HG03558 (cell line): ENCODE measurements around the gene MIB2.

Experiments
- ATAC-seq: cut with Tn5 transposase; IDR thresholded peaks from one replicate; pipeline ENCODE4 v1.9.1; 2021; ENCODE audit warnings: moderate number of reproducible peaks; ENCODE audit not compliant: unreplicated experiment; ENCODE audit errors: extremely low read depth

The MIB2 gene

DNA sequence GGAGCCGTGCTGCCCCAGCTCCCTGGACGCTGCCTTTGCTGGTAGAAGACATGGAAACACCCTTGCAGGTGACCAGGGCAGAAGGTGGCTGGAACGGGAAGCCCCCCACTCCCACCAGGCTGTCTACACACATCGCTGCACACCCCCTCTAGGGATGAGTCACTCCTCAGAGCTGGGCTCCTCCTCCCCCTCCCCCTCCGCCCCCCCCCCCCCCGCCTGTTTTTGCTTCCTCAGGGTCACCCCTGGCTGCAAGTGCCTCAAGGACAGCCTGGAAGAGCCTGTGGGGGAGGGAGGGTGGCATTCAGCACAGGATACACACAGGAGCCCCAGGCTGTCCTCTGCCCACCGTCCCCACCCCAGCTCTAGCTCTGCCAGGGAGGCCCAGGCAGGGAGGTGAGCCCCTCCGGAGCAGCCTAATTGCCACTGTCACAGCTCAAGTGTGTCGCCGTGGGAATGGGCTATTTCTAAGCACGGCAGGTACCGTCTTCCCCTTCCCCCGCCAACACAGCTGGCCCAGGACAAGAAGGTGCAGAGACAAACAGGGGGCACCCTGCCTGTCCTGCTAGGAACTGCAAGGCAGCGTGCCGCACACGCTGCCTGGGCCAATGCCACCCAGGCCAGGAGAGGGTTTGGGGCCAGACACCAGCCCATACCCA, 17.9 kb upstream of the MIB2 start:
- no peak for ATAC-seq

DNA sequence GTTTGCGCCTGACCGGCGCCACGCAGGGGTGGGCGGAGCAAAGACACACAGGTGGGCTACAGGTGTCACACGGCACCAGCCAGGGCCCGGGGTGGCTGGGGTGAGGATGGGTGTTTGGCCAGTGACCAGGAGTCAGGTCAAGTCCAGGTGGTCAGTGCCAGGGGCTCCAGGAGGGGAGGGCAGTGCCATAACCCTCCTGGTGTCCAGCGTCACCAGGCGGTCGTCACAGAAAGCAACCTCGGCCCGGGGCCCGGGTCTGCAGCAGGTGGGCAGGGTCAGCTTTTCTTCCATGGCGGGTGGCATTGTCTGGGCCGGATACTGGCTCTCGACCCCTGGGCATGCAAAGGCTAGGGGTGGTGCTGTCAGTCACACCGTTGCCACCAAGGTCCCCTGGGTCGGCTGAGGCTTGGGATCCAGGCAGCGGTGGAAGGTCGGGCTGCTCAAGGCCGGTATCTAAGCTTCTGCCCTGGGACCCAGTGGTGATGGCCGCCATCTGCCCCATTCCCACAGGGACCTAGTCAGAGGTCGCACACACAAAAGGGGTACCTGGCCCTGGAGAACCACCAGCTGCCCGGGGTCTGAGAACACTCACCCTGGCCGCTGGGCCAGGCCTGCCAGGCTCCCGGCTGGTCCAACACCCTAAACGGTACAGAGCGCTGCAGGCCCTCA, 17.1 kb upstream of the MIB2 start:
- no peak for ATAC-seq

- ATAC-seq, result no peak
Measured at GRCh38 chr1:1598720-1599029, 16.6 kb upstream of the MIB2 start.

DNA sequence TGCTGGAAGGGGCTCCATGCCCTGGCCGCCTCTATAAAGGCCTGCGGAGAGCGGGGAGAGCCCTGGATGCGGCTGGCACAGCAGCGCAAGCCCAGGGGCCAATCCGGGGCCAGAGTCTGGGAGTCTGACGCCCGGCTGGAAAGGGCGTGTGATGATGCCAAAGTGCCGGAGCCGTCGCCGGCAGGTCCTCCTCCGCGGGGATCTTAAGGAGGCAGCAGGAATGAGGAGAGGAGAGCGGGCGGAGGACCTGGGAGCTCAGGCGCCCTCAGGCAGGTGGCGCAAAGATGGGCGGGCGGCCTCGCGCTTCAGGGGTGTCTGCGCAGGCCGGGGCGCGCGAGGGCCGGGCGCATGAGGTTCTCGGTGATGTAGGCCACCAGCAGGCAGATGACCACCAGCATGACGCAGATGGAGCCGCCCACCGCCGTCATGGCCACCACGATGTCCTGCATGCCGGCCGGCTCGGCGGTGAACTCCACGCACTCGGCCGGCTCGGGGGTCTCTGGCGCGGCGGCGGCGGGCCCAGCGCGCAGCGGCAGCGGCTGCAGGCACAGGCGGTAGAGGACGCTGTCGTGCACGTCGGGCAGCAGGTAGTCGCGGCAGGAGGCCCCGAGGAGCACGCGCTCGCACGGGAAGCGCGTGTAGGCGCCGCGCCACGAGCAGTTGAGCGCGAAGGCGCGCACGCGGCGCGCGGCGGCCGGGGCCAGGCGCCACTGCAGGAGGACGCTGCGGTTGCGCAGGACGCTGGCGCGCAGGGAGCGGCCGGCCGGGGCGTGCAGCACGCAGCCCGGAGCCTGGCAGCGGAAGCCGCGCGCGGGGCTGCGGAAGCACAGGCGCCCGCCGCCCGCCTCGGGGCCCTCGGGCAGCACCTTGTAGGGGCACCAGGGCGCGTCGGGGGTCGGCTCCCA, 16.0 kb upstream of the MIB2 start:
- no peak for ATAC-seq

DNA sequence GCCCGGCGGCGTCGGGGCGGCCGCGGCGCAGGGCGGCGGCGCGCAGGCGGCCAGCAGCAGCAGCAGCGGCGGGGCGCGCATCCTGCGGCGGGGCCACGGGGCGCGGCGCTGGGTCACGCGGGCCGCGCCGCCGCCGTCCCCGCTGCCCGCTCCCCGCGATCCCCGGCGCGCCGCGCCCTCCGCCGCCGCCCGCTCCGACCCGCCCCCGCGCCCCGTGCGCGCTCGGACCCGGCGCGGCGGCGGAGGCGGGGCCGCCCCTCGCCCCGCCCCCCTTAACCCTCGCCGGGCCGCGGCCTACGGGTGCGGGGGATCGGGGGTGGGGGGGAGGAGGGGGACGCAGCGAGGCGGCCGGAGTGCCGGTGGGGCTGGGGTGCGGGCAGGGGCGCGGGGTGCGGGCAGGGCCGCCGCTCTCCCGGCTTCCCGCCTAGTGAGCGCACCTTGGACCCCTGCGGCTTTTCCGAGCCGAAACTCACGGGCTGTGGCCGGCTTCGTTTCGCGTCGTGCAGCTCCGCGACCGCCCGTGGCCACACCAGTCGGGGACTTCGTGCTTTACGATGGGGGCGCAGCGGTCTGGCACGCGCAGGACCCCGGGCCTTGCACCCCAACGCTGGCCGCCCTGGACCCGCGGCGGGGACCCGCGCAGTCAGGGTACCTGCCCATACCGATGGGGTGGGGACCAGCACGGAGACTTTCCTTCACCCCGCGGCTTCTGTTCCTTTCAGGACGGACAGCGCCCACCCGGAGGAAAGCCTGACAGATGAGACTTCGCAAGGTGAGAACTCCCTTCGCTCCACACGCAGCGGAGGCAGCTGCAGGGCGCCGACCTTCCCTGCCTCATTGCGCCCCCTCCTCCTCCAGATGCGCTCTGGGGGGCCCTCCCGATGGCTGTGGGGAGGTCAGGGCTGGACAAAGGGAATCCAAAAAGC, 15.1 kb upstream of the MIB2 start, which contains the start of gene FNDC10:
Gene FNDC10 (minus strand): TSS at position 201 of the 926 bp plus-strand sequence. CDS start 120 bp downstream, at position 81.
- no peak for ATAC-seq

- ATAC-seq, result no peak
Measured at GRCh38 chr1:1600861-1601563, 14.3 kb upstream of the MIB2 start.

DNA sequence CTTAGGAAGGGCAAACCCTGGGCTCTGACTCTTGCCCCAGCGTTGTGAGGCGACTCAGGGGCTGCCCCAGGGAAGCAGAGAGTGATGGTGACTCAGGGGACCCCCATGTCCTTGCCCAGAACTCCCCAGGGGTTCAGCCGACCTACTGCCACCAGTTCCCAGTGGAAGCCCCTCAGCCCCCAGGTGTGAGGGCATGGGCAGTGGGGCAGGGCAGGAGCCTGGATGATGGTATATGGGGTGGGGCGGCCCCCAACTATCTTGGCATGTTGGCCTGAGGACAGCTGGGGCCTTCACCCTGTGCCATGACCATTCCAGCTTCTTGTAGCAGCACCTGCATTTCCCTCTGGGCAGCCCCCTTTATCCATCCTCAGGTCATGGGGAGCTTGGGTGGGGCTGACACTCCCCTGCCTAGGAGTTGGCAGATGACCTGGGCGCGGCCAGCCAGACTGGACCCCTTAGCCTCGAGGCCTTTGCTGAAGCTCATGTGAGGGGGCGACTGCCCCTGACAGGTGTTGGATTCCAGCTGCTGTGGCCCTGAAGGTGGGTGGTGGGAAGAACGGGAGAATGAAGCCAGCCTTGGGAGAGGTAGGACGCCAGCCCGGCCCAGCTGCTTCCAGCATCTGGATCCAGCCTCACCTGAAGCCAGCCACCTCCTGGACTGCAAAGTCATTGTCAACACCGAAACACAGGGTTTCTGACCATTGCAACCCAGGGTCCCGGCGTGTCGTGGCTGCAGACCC, 13.6 kb upstream of the MIB2 start:
- no peak for ATAC-seq

- ATAC-seq, result no peak
Measured at GRCh38 chr1:1602304-1602967, 12.9 kb upstream of the MIB2 start.

DNA sequence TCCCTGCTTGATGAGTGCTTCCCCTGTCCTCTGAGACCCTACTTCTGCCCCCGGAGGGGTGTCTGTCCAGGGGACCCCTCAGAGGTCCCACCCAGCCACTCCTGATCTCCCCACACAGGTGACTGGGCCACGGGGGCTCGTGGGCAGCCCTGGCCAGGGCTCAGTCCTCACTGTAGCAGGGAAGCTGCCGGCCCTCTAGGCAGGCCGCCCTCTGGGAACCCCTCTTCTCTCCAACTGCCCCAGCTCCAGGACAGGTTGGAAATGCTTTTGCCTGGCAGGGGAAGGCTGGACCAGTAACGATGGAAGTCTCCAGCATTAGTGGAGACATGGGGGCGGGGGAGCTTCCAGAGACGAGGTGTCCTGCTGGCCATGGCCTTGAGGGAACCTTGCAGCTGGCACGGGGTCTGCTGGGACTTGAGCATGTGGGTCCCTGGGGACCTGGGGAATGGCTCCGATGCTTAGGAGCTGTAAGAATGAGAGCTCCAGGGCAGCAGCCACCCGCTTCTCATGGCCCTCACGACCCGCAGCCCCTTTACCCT, 12.3 kb upstream of the MIB2 start:
- no peak for ATAC-seq

- no peak for ATAC-seq
Measured at GRCh38 chr1:1603671-1604373, 11.5 kb upstream of the MIB2 start.

- ATAC-seq, result no peak
Measured at GRCh38 chr1:1604374-1605033, 10.8 kb upstream of the MIB2 start.

DNA sequence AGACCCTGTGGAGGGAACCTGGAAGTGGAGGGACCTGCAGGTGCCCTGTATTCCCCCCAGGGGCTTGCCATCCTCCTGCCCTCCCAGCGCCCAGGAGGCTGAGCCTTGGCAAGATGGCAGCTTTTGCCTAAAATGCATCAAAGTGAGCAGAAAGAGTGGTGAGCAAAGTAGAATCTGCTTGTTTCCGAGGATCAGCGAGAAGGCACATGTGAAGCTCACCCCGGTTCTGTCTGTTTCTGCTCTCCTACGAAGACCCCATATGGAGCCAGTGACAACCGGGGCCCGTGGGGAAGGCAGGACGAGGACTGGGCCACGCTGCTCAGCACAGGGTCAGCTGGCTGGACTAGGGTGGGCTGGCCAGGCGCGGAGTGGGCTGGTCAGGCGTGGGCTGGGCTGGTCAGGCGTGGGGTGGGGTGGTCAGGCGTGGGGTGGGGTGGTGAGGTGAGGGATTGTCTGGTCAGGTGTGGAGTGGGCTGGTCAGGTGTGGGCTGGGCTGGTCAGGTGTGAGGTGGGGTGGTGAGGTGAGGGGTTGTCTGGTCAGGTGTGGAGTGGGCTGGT, 10.2 kb upstream of the MIB2 start:
- no peak for ATAC-seq

DNA sequence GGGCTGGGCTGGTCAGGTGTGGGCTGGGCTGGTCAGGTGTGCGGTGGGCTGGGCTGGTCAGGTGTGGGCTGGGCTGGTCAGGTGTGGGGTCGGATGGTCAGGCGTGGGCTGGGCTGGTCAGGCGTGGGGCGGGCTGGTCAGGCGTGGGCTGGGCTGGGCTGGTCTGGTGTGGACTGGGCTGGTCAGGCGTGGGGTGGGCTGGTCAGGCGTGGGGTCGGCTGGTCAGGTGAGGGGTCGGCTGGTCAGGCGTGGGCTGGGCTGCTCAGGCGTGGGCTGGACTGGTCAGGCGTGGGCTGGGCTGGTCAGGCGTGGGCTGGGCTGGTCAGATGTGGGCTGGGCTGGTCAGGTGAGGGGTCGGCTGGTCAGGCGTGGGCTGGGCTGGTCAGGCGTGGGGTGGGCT, 9.6 kb upstream of the MIB2 start:
- no peak for ATAC-seq

GRCh38 chr1:1606232-1606631, 9.1 kb upstream of the MIB2 start:
- no peak for ATAC-seq

GRCh38 chr1:1609822-1610485, 5.3 kb upstream of the MIB2 start:
- ATAC-seq, result no peak

DNA sequence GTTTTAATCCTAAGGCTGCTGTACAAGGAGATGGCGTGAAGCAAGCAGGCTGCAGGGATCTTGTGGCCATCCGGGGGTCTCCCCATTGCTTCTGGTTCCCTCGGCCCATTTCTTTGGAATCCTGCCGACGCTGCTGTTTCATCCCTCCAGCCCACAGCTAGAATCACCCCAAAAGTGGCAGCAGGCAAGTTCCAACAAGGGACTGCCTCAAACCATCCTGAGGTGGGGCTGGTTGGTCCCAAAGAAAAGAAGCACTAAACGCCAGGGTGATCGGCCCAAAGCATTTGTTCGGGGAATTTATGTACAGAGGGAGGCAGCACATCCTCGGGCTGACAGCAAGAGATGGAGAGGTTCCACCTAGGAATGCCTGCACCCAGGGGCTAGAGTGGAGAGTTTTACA, 4.5 kb upstream of the MIB2 start:
- ATAC-seq, result no peak
